NOMO-1 treated with dmso at 0.1 percent for 144 hours (cell line): ENCODE data around the gene MRPL33.

Experiments
- DNase-seq: peaks from one replicate; lab custom pipeline; 2025; ENCODE audit not compliant: unreplicated experiment; lab: John Stamatoyannopoulos, UW

The MRPL33 gene

DNA sequence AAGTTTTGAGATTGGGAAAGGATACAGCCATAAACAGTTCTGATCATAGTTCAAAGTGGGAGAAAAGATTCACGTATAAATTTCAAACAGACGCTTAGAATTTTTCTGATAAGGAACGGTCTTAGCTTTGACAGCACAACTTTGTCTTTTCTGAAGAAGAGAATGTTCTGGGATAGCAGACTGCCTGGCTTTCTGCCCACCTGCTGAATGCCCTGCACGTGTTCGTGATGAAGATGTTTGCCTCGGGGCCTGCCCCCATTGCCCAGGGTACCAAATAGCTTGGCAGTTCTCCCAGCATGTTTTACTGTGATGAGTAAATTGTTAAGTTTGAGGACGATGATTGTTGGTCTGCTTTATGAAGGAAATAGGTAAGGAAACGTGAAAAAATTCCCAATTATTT is 4.6 kb downstream of the MRPL33 start:
- DNase-seq = no peak

DNA sequence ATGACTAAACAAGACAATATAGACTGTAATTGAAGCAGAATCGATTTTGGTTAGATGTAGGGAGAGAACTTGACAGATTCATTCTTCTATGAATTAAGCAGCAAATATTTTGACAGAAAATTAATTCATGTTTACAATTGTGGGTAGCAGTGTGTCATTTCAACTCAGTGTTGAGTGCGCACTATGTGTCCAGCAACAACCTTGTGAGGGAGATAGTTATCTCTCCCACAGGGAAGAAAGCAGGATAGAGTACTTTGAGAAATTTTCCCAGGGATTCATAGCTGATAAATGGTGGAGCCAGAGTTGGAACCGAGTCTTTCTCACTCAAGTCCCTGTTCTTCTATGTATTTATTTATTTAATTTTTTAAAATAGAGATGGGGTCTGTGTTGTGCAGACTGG is 5.2 kb downstream of the MRPL33 start:
- no peak for DNase-seq

DNA sequence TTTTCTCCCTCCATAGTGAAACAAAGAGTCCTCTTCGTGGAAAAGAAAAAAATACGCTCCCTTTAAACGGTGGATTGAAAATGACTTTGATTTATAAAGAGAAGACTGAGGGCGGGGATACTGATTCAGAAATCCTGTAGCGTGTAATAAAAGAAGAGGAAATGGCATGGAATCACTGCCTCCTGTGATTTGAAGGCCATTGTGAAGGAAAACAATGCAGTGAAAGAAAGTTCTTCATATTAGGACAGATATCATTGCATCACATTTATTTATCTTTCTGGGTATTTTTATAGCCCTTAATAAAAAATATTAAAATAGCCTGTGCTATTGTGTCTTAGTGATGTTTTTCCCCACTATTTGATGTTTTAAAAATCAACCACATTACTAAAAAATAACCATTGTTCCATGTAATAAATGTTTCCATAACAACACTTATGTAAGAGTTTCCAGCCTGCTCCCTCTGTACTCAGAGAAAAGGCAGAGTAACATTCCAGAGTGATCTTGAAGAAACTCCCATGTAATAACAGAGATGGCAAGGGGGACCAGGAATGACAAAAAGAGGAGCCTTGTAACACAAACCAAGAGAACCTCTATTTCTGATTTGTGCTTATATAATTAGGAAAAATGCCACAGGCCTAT is 8.0 kb downstream of the MRPL33 start:
- DNase-seq = no peak

DNA sequence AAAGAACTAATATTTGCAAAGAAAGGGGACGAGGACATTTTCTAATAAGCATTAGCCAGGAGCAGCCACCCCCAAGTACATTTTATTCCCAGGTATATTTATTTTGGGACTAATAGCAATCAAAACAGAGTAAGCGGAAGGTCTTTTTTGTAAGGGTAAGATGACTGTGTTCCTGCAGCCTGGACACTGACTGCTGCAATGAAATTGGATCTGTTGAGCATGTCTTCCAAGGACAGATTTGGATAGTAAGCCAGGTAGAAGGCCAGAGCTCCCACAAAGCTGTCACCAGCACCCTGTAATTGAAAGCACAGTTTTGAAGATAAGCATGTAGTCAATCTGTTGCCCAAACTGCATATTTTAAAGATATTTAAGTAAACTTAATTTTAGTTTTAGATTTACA is 10.0 kb downstream of the MRPL33 start:
- DNase-seq = no peak

DNA sequence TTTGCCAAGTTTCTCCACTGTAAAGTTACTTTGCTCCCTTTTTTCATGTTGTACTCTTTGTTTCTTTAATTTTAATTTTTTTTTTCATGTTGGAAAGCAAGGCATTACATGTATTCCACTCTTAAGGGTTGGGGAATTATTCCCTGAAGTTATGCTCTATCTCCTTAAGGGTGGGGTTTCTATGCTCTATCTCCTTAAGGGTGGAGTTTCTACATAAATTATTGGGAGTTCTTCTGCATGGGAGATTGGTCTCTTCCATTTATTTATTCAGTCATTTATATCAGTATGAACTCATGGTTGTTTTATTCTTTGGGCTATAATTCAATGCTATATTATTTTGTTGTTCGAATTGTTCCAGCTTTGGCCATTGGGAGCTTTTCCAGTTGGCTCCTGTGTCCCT is 11.2 kb downstream of the MRPL33 start:
- no peak for DNase-seq

DNA sequence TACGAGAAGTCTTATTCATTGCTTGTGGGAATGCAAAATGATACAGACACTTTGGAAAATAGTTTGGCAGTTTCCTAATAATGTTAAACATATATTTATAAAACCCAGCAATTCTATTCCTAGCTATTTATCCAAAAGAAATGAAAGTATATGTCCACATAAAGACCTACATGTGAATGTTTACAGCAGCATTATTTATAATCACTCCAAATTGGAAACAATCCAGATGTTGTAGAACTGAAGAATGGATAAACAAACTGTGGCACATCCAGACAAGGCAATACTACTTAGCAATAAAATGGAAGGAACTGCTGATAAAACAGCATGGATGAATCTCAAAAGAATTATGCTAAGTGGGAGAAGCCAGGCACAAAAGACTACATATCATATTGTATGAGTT is 19.3 kb downstream of the MRPL33 start:
- no peak for DNase-seq

DNA sequence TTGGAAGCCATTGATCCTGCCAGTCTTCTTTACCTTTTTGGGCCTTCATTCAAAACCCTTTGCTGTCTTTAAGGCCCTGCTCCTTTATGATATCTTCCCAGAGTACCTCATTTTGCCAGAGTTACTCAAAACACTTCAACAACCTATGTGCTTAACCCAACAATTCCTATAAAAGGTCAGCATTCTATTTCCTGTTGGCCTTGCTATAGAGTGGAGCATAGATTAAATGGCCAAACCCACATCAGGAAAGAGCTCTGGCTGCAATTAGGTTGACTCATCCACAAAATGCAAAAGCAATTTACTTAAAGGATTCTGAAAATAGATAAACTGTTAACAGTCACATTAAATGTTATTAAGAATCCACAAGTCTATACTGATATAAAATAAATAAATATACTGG is 21.2 kb downstream of the MRPL33 start:
- DNase-seq = peak; percentile 28

DNA sequence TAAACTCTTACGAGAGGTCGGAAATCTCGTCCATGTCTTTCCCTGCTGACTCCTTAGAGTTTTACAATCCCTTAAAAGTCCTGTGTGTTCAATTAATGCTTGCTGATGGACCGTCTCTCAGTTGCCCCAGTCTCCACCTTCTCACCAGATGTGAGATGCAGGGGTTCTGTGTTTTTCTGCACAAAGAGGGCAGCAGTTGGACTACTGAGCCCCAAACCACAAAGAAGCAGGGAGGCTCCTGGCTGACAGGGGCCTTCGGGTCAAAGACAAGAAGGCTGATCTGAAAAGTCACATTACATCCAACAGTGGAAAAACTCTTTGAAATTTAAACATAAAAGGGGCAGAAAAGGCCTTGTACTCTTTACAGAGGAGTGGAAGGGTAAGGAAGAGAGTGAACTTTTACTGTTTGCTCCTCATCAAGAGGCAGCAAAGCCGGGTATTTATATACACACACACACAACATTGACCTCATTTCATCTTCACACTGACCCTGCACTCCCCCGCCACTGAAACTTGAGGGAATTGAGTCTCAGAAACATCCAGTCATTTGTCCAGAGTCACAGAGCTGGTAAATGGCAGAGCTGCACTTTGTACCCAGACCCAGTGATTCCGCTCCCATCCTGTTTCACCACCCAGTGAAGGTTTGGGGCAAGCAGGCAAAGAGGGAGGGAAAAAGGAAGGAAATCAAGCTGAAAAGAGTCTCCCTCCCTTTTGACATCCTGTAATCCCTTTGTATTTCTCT is 23.7 kb downstream of the MRPL33 start:
- DNase-seq = no peak

DNA sequence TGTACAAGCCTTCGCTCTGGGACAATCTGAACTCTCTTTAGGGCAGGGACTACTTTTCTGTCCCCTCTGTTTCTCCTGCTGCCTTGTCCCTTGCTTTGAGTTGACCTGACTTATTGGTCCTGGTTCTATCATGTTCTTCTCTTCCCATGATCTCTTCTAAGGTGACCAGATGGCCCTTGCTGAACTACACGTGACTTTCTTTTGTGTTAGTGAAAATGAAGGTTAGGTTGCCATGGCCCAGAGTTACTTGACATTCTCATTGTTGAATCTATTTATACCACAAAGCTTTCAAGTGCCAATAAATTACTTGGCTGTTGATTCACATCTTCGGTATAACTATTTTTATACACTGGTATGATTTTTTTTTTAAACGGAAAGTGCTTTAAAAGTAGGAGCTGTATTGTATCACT is 24.4 kb downstream of the MRPL33 start:
- DNase-seq = no peak

DNA sequence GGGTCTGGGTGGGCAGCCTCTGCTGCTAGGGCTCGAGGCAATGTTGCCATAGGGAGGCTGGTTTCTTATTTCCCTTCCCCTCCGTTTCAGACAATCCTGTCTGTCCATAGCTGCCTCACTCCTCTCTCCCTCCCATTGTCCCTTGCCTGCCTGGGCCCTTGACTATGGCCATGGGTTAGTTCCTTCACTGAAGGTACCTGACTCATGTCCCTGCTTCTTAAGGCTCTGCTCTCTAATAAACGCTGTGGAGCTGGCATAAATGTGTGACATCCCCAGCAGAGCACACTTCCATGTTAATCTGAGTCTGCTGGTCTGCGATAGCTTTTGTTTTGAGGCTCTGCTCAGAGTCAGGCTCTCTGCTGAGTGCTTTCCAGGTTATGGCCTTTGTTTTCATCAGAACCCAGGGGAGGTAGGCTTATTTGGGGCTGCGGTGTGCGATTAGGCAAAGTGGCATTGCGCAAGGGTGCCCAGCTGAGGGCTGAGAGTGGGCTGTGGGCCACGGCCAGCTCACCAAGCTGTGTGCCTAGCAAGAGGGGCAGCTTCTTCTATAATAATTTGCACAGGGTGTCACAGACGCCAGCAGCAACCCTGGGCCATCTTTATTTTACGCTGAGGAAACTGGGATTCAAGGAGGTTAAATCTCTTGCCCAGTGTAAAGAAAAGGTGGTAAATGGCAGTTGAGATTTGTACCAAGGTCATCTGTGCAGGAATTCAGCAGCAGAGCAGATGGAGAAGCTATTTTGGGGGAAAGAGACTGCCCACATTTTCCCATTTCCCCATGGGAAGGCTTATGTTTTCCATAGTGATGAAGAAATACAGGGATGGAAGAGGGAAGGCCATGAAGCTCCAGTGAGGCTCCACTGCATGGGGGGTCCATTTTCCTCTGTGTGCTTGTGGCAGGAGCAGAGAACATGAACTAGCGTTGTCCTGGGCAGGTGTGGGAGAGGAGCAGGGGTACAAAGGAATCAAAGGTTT is 25.6 kb downstream of the MRPL33 start:
- peak; percentile 66 for DNase-seq

DNA sequence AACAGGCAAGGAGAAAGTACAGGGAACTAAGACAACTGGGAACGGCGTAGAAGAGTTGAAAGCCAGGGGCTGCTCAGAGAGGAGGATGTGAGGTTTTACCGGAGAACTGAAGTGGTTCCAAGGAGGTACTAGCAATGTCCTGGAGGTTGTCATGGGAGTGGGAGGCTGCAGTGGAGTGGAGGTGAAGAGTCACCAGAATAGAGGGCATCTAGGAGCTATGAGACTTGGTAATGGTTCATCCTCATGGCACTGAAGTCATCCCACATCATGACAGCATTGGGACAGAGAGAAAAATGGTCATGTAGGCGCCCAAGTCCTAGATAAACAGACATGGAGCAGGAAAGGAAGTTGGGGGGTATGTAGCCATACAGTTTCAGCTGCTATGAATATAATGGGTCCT is 26.3 kb downstream of the MRPL33 start:
- no peak for DNase-seq

DNA sequence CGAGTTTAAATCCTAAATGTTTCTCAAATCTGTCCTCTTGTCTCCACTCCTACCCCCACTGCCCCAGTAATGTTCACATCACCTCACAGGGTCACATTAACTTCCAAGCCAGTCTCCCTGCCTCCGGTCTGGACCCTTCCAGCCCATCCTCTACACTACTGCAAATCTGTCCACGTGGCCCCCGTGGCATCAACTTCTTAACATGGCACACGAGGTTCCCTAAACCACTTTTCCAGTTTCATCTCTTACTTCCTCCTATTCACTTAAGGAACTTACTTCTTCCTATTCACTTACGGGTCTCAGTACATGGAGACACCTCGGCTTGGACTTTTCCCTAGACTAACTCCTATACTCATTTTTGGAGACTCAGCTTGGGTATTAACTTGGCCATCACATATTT is 27.0 kb downstream of the MRPL33 start:
- no peak for DNase-seq

DNA sequence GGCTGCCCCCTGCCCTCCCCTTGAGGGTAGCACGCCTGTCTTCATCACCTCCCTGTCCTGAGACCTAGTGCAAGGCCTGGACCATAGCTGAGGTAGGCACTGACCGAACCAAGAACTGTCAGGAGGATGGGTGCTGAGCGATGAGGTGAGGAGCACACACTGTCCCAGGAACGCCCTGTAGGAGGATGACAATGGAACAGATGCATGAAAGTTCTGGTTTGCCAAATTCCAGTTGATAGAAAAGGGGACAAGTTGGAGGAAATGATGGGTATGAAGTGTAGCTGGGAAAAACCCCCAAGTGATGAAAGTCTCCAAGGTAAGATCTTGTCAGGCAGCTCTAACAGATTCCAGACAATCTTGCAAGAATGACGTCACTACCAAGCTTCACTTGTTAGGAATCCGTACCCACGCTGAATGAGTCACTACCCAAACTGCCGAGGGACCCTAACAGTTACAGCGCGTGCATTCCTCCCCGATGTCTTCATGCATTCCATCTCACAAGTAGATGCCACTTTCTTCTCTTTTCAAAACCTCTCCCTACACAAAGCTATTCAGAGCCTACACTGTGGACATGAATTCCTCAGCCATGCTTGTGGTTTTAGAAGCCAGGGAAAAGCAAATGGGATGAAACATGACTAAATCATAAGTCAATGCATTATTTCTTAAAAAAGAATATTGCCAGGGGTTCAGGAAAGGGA is 27.6 kb downstream of the MRPL33 start:
- DNase-seq = no peak

DNA sequence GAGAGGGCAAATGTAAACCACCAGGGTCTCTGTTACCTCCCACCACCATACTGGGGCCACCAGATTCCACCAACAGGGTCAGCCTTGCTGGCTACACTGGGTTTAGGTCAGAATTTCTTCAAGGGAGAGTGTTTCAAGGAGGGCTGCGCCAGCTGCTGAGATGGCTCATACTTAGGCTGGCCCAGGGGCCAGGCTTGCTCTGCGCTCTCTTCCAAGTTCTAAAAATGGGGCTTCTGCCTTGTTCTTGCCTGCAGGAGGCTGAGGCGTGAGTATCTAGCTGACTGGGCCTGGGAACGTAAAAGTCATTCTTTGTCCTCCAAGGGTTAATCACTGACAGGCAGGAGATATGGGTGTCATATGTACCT is 28.1 kb downstream of the MRPL33 start:
- DNase-seq = no peak

DNA sequence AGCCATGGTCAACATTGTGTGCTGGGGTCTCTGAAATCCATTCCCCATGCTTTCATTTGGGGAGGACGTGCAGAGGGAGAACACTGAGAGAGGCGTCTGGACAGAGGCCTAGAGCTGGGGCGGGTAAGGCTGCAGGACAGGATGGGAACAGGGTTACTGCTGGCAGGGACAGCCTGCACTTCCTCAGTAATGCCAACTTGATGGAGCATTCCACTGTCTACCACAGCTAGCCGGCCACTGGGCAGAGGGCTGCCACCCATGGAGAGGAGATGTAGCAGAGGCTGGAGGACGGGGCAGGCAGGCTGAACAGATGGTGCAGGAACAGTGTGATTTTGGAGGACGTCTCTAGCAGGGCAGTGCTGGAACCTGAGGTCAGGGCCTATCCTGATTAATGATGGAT is 29.3 kb downstream of the MRPL33 start:
- DNase-seq = no peak

DNA sequence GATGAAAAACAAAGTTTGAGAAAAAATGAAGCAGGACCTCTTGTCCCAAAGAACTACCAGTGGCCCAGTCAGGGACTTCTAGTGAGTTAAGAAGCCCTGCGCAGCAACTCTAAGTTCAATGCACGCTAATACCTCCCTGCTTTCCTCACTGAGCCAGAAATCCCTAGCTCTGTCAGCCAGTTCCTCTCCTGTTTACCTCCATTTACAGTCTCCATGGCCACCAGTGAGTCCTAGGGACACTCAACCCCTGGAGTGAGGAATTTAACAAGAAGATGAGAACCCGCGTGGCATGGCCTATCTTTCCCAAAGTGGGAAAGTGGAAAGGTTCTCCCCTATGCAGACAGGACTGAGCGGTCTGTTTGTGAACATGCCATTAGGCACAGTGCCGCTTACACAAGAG is 31.0 kb downstream of the MRPL33 start:
- DNase-seq = no peak

DNA sequence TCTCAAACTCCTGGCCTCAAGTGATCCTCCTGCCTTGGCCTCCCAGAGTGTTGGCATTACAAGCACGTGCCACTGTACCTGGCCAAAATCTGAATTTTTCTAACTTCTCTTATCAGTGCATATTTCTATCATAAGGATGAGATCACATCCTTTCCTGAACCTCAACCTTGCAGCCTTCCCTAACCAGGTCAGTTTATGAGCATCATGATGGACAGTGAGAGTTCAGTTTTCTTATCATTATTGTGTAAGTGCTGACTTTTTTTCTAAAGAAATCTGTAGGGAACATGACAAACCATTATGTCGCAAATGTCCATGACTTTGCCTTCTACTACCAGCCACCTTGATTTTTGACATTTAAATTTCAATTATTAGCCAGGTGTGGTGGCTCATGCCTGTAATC is 31.5 kb downstream of the MRPL33 start:
- peak; percentile 32 for DNase-seq

DNA sequence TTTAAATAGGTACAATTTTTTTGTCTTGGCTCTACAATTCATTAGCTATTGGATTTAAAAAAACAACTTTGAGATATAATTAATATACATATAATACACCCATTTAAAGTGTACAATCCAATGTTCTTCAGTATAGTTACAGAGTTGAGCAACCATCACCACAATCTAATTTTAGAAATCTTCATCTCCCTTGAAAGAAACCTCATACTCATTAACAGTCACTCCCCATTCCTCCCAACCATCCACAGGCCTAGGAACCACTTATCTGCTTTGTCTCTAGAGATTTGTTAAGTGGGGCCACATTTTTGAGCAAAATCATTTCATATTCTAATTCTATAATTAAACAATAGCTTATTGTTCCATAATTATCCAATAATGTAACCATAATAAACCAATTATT is 32.6 kb downstream of the MRPL33 start:
- peak; percentile 75 for DNase-seq

DNA sequence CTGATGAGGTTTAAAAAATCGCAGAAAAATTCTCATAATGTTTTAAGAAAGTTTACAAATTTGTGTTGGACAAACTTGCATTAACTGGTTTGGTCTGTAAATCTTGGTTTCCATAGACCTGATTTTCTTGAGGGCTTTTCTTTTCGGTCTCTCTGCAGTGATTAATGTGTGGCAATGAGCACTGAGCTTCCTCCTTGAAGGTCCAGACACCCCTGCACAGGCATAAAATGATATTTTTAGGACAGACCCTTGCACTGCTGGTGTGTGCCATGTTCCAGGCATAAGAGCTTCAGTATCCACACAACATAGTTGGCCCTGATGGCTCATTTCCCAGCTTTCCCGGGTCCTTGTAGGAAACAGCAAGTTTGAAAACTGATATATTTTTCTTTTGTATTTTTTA is 33.7 kb downstream of the MRPL33 start:
- DNase-seq = peak; percentile 31

DNA sequence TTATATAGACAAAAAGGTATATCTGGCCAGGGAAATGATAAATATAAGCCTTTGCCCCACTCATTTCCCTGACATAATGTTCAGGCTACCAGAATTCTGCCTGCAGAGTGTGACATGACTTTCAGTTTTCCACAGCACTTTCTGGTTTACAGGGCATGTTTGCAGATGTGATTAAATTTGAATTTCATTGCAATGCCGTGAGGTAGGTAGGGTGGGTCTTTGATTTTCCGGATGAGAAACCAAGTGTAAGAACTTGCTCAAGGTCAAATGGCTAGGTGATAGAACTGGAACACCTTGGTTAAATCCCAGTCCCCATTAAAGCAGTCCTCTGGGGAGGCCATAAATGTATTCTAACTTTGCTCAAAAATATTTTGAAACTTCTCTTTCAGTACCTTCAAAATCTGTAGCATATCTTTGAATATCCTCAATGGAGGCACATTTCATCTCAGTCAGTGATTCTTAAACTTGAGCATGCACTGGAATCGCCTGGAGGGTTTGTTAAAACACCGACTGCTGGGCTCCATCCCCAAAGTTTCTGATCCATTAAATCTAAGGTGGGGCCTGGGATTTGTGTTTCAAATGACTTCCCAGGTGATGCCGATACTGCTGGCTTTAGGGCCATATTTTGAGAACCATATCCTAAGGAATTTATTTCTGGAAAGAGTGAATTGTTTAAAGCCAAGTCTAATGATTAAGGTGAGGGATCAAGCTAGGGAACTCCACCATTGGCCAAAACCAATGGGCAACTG is 35.0 kb downstream of the MRPL33 start:
- DNase-seq = no peak

DNA sequence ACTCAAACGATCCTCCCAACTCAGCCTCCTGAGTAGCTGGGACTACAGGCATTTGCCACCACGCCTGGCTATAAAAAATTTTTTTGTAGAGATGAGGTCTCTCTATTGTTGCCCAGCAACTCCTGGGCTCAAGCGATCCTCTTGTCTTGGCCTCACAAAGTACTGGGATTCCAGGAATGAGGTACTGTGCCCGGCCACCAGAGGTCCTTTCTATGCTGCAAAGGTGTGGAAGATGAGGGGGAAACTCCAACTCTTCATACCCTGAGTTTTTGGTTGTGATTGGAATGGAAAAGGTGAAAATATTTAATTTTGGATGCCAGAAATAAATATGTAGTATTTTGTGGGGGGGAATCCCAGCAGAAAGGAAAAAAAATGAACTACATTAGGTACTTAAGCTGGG is 36.0 kb downstream of the MRPL33 start:
- DNase-seq = no peak
